ENCODE measurements around the gene SLC27A3. TPM values are rescaled to one million over a fixed set of nuclear protein-coding genes. Genes with fewer than 3 reads are reported as not detected.

Gene SLC27A3
- total RNA-seq, 1 experiment from 2014 or later, result 42.0 TPM

- Histone ChIP-seq H2AK5ac (ENCODE audit: insufficient read length, low read length) (no peak overlapping the region), H2BK12ac (ENCODE audit: insufficient read length, low read depth, low read length) (no peak overlapping the region), H3T11ph (ENCODE audit: low read length) (no peak overlapping the region), H3K4ac (ENCODE audit: low read depth, low read length) (no peak overlapping the region), H3K4me1 (ENCODE audit: insufficient read depth, low read length) (no peaks in the 10 kb centered on the region), H3K23me2 (ENCODE audit: insufficient read length, low read depth, low read length, poor library complexity, severe bottlenecking) (no peaks in the 10 kb centered on the region), H3K18ac (ENCODE audit: insufficient read length, low read depth, low read length) (no peak overlapping the region), H4K20me1 (ENCODE audit: control insufficient read depth, insufficient read depth, insufficient read length) (no peaks in the 10 kb centered on the region), H2BK120ac (ENCODE audit: low read depth, low read length, poor library complexity, severe bottlenecking) (no peak overlapping the region), H2BK15ac (ENCODE audit: low read depth, low read length) (no peak overlapping the region), H3K56ac (ENCODE audit: insufficient read length, low read depth, low read length) (no peak overlapping the region), H2AFZ (ENCODE audit: low read length) (no peak overlapping the region), H4K8ac (replicated peaks; ENCODE audit: insufficient read length, low read depth, low read length) (no peak overlapping the region), H2BK5ac (ENCODE audit: insufficient read length, low read length) (no peak overlapping the region), H3K23ac (ENCODE audit: insufficient read length, low read depth, low read length) (no peak overlapping the region), H3K9me3 (ENCODE audit: control insufficient read depth, low read depth, low read length) (no peaks in the 10 kb centered on the region), H3K27ac (ENCODE audit: insufficient read length, low read depth, low read length) (no peak overlapping the region), H3K79me1 (ENCODE audit: insufficient read depth, low read depth, low read length, poor library complexity, severe bottlenecking) (no peaks in the 10 kb centered on the region), H3K4me2 (ENCODE audit: insufficient read depth, insufficient read length, low read length) (no peak overlapping the region), H3K14ac (ENCODE audit: insufficient read depth, low read length) (no peak overlapping the region), H3K9ac (ENCODE audit: extremely low read depth, insufficient read length, low read length) (no peak overlapping the region), H3K79me2 (ENCODE audit: insufficient read depth, low read length) (no peaks in the 10 kb centered on the region), H4K5ac (ENCODE audit: insufficient read length, low read depth, low read length) (no peak overlapping the region), H3K27me3 (ENCODE audit: insufficient read depth, low read length) (no peaks in the 10 kb centered on the region), H4K91ac (ENCODE audit: insufficient read length, low read depth, low read length) (no peak overlapping the region), H2BK20ac (ENCODE audit: low read depth, low read length, poor library complexity, severe bottlenecking) (no peak overlapping the region)
- no peak for DNase-seq
- Mint-ChIP-seq H3K4me3 (no peak overlapping the region), H3K27me3 (ENCODE audit: low read depth) (peaks cover 2% of the 10 kb centered on the region), H3K9me3 (0 out of 5 replicates have a peak, but pooled peaks cover 0 to 5% of the 10 kb centered on the region in 2 experiments), H3K27ac (peak overlapping the region in 1 of 3 experiments; percentile 17; a peak in 1 of 7 replicates), H3K4me1 (peaks cover 30 to 40% of the 10 kb centered on the region in 2 experiments), H3K36me3 (ENCODE audit: insufficient read depth in 1 of 3, low read depth in 3 of 3) (no peaks in the 10 kb centered on the region)
- WGBS (ENCODE audit: extremely low coverage, insufficient read length, low lambda C conversion rate), result no CpG with 5 or more reads among the region's 16 CpGs
- TF ChIP-seq CTCF (conservative IDR thresholded peaks at IDR 0.05), result no peak
These were observed 15.2 kb downstream of the SLC27A3 start for GRCh38 chr1:153790313-153790965.
